ENCODE results near the gene C11orf97.

- TF ChIP-seq, protein P1, sequence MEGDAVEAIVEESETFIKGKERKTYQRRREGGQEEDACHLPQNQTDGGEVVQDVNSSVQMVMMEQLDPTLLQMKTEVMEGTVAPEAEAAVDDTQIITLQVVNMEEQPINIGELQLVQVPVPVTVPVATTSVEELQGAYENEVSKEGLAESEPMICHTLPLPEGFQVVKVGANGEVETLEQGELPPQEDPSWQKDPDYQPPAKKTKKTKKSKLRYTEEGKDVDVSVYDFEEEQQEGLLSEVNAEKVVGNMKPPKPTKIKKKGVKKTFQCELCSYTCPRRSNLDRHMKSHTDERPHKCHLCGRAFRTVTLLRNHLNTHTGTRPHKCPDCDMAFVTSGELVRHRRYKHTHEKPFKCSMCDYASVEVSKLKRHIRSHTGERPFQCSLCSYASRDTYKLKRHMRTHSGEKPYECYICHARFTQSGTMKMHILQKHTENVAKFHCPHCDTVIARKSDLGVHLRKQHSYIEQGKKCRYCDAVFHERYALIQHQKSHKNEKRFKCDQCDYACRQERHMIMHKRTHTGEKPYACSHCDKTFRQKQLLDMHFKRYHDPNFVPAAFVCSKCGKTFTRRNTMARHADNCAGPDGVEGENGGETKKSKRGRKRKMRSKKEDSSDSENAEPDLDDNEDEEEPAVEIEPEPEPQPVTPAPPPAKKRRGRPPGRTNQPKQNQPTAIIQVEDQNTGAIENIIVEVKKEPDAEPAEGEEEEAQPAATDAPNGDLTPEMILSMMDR (IDR thresholded peaks at IDR 0.05), result no peak
- TF ChIP-seq POLR2AphosphoS5 (IDR thresholded peaks at IDR 0.05), result no peak
- no peak for TF ChIP-seq POLR2A (IDR thresholded peaks at IDR 0.05)
- no peak for TF ChIP-seq EP300 (IDR thresholded peaks at IDR 0.05)
Observed at GRCh38 chr11:94486068-94486467, 26.2 kb upstream of the C11orf97 start.
